Right lobe of liver (tissue), 6 donors: ENCODE results near the gene SPRY4. TPM values are rescaled to one million over a fixed set of nuclear protein-coding genes. Genes with fewer than 3 reads are reported as not detected.

Experiments used
- ATAC-seq, 4 donors: fragments of 200-7000 bp; cut with Tn5 transposase; one replicate each; pipeline ENCODE4 v1.9.1; 2020; ENCODE audit warnings: mild to moderate bottlenecking in 4 of 4, moderate library complexity in 4 of 4
- DNase-seq, 3 donors: peaks; one replicate each; pipeline ENCODE4 v3.0.0-alpha.2; 2020
- H3K27ac ChIP-seq, 3 donors: fragments of 200-600 bp; one replicate each; pipeline ENCODE4 v1.8.0; 2022
- H3K27me3 ChIP-seq, 2 donors: fragments of 200-600 bp; one replicate each; pipeline ENCODE4 v1.8.0; 2022
- H3K36me3 ChIP-seq, 4 donors: fragments of 200-600 bp; sonication (generic) in 1 of 4; one replicate each; pipeline versions ENCODE4 v1.5.1 to v1.8.0; 2017 to 2022; ENCODE audit warnings: control low read depth in 1 of 4
- H3K4me1 ChIP-seq, 4 donors: fragments of 200-600 bp; sonication (generic) in 1 of 4; one replicate each; pipeline versions ENCODE4 v1.5.1 to v1.8.0; 2017 to 2022; ENCODE audit warnings: control low read depth in 1 of 4
- H3K4me3 ChIP-seq, 3 donors: fragments of 200-600 bp; one replicate each; pipeline ENCODE4 v1.8.0; 2022
- H3K9me3 ChIP-seq, 4 donors: fragments of 200-600 bp; sonication (generic) in 1 of 4; one replicate each; pipeline versions ENCODE4 v1.5.1 to v1.8.0; 2017 to 2022; ENCODE audit warnings: control low read depth in 1 of 4
- POLR2A ChIP-seq: fragments of 450-650 bp; IDR thresholded peaks from one replicate; pipeline ENCODE4 v1.6.1; 2017; ENCODE audit warnings: antibody characterized with exemption, mild to moderate bottlenecking
- WGBS: methylation state at CpG from one replicate; pipeline ENCODE4 v1.1.6; 2018; ENCODE audit warnings: low coverage, low lambda C conversion rate; ENCODE audit not compliant: insufficient coverage; ENCODE audit errors: missing lambda C conversion rate; 5-methylcytosine and 5-hydroxymethylcytosine counted together
- intact Hi-C, 2 donors: fragments of 100-400 bp; cut with DNase I; formaldehyde crosslinking; loops; one replicate each; pipeline versions ENCODE4 v1.11.2 to v1.14.1; 2022
- total RNA-seq, 6 experiments: library from RNA; depleted of rRNA in 2 of 6; stranded (reverse); fragments of >200 nt in 2 of 6; fragmentation: NEBNext Ultra II Directional in 3 of 6; extraction: Animal tissue kit (Norgen Biotek cat#: 25700) in 3 of 6; gene quantifications; one replicate each; pipeline versions ENCODE4 v1.1.0 to v1.2.4, GENCODE V29; 2016 to 2023
- TF ChIP-seq, protein P1 (sequence below), 4 donors: fragments of 200-600 bp in 3 of 4; fragments of 450-650 bp in 1 of 4; IDR thresholded peaks; one replicate each; pipeline versions ENCODE4 v1.5.1 to v1.8.0; 2016 to 2022; ENCODE audit warnings: antibody characterized with exemption in 4 of 4, mild to moderate bottlenecking in 2 of 4
- donor health status: DM: no; HTN: yes; CAD: no.
- donor health status: DM: no; HTN: no; CAD: no.
- donor health status: DM: no; HTN: no; CAD: no.
- donor health status: DM: no; HTN: yes; CAD: no.
- donor health status: DM: no; HTN: yes; CAD: no.

SPRY4 gene
- total RNA-seq, 6 experiments from 2014 or later = 3.9 to 11.6 (median 7.3) TPM

DNA sequence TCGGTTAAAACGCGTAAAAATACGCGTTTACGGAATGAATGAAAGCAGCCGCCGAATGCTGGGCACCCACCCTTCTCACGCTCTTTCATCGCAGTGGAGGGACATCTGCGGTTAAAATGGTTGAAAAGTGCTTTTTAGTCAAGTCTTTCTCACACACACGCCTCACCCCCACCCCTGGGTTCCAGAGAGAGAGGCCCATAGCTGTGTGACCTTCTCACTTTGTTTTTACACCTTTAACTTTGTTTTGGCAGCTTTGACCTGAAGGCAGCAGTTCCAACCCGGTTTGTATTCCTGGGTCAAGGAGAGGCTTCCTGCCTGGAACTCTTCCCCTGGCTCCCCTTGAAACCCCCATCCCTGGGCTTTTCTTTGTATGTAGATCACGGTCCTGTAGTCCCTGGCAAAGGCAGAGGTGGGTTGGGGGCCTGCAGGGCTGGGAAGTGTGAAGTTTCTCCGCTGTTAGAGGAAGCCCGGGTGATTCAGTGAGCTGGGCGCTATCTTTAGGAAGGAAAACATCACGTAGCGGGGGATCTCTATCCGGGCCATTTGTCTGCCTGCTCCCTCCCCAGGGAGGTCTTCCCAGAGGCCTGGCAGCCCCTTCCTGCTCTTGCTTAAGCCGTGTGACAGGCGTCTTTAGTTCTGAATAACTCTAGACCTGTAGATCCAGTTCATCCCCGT lies 29.6 kb downstream of the SPRY4 start:
- Histone ChIP-seq H3K27ac (peak overlapping the region in 1 of 3 donors; percentile 51), H3K9me3 (no peaks in the 10 kb centered on the region), H3K36me3 (no peaks in the 10 kb centered on the region), H3K27me3 (no peaks in the 10 kb centered on the region), H3K4me3 (no peak overlapping the region), H3K4me1 (no peaks in the 10 kb centered on the region)
- TF ChIP-seq, protein P1, sequence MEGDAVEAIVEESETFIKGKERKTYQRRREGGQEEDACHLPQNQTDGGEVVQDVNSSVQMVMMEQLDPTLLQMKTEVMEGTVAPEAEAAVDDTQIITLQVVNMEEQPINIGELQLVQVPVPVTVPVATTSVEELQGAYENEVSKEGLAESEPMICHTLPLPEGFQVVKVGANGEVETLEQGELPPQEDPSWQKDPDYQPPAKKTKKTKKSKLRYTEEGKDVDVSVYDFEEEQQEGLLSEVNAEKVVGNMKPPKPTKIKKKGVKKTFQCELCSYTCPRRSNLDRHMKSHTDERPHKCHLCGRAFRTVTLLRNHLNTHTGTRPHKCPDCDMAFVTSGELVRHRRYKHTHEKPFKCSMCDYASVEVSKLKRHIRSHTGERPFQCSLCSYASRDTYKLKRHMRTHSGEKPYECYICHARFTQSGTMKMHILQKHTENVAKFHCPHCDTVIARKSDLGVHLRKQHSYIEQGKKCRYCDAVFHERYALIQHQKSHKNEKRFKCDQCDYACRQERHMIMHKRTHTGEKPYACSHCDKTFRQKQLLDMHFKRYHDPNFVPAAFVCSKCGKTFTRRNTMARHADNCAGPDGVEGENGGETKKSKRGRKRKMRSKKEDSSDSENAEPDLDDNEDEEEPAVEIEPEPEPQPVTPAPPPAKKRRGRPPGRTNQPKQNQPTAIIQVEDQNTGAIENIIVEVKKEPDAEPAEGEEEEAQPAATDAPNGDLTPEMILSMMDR (IDR thresholded peaks at IDR 0.05) = no peak
- no peak for TF ChIP-seq POLR2A
- intact Hi-C loops = no loop called here
- 70% methylated on average over 8 of the region's 23 CpGs for WGBS
- DNase-seq = peak in 1 of 3 donors; percentile 47
- peak; percentile 64 to 79 (median 74) for ATAC-seq

DNA sequence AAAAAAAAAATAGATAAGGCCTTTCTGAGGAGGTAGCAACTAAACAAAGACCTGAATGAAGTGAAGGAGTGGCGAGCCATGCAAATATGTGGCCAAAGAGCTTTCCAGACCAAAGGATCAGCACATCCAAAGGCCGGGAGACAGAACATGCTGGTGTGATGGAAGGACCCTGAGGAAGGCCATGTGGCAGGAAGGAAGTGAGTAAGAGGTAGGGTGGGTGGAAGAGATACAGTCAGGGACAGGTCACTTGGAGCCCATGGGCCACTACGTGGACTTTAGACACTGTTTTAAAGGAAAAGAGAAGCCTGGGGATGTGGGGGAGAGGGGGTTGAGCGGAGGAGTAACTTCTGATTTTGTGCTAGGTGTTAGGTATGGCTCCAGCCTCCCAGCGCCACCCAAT lies 31.3 kb downstream of the SPRY4 start:
- no peak overlapping the region for H3K4me3 ChIP-seq
- H3K27ac ChIP-seq = no peak overlapping the region
- no peaks in the 10 kb centered on the region for H3K9me3 ChIP-seq
- DNase-seq (no peak), ATAC-seq (peak; percentile 42 to 67 (median 54))
- H3K4me1 ChIP-seq = no peaks in the 10 kb centered on the region
- H3K27me3 ChIP-seq = no peaks in the 10 kb centered on the region
- no peak for TF ChIP-seq POLR2A
- TF ChIP-seq, protein P1 (IDR thresholded peaks at IDR 0.05) = no peak
- no peaks in the 10 kb centered on the region for H3K36me3 ChIP-seq
- intact Hi-C loops = no loop called here
- 70% methylated on average over 5 of the region's 5 CpGs for WGBS

DNA sequence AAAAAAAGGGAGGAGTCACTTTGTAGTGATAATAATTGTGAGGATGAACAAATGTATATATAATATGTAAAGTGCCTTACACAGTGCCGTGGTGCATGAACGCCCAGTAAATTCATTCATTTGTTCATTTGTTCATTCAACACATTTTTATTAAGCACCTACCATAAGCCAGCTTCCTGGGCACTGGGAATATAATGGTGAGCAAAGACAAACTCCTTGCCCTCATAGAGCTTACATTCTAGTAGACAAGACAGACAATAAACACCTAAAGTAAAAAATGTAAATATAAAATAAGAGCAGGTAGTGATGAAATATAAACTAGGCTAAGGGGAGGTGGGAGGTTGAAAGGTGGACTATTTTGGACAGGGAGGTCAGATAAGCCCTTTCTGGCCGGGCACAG lies 32.0 kb downstream of the SPRY4 start:
- Histone ChIP-seq H3K4me3 (no peak overlapping the region), H3K4me1 (no peaks in the 10 kb centered on the region), H3K27ac (no peak overlapping the region), H3K9me3 (no peaks in the 10 kb centered on the region), H3K36me3 (no peaks in the 10 kb centered on the region), H3K27me3 (no peaks in the 10 kb centered on the region)
- WGBS = 79% methylated on average over 3 of the region's 3 CpGs
- intact Hi-C loops = no loop called here
- ATAC-seq (no peak), DNase-seq (no peak)
- no peak for TF ChIP-seq POLR2A
- TF ChIP-seq, protein P1 (IDR thresholded peaks at IDR 0.05) = no peak

DNA sequence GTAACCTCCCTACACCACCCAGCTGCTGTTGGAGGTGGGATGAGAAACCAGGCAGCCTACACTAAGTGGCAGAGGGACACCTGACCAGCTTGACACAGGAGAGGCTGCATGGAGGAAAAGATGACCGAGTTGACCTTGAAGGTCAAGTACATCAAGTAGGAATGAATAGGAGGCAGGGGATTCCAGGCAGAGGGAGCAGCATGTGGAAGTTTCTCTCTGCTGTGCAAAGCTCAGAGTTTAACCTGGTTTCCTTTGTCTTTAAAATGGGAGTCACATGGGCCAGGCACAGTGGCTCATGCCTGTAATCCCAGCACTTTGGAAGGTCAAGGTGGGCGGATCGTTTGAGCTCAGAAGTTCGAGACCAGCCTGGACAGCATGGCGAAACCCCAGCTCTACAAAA lies 32.6 kb downstream of the SPRY4 start:
- Histone ChIP-seq H3K36me3 (no peaks in the 10 kb centered on the region), H3K27me3 (no peaks in the 10 kb centered on the region), H3K4me3 (no peak overlapping the region), H3K9me3 (no peaks in the 10 kb centered on the region), H3K27ac (no peak overlapping the region), H3K4me1 (no peaks in the 10 kb centered on the region)
- intact Hi-C loops = no loop called here
- no peak for DNase-seq
- 71% methylated on average over 5 of the region's 5 CpGs for WGBS
- no peak for ATAC-seq
- TF ChIP-seq POLR2A = no peak
- TF ChIP-seq, protein P1 (IDR thresholded peaks at IDR 0.05) = no peak
